OCI-LY1 (cell line): ENCODE measurements around the gene PFN3.

Source experiments
- EZH2 ChIP-seq: fragments of 200-600 bp; sonication (generic), shearing (Covaris generic); IDR thresholded peaks from 2 replicates; pipeline ENCODE4 v1.8.0; 2017; ENCODE audit warnings: borderline replicate concordance, mixed run types, mild to moderate bottlenecking, antibody characterized with exemption, low read length, moderate library complexity, mixed read lengths
- TF ChIP-seq, protein P1 (sequence below): fragments of 200-600 bp; sonication (generic), shearing (Covaris generic); IDR thresholded peaks from 2 replicates; pipeline ENCODE4 v1.5.1; 2017; ENCODE audit warnings: mild to moderate bottlenecking, antibody characterized with exemption, low read length, moderate library complexity, mixed read lengths

DNA sequence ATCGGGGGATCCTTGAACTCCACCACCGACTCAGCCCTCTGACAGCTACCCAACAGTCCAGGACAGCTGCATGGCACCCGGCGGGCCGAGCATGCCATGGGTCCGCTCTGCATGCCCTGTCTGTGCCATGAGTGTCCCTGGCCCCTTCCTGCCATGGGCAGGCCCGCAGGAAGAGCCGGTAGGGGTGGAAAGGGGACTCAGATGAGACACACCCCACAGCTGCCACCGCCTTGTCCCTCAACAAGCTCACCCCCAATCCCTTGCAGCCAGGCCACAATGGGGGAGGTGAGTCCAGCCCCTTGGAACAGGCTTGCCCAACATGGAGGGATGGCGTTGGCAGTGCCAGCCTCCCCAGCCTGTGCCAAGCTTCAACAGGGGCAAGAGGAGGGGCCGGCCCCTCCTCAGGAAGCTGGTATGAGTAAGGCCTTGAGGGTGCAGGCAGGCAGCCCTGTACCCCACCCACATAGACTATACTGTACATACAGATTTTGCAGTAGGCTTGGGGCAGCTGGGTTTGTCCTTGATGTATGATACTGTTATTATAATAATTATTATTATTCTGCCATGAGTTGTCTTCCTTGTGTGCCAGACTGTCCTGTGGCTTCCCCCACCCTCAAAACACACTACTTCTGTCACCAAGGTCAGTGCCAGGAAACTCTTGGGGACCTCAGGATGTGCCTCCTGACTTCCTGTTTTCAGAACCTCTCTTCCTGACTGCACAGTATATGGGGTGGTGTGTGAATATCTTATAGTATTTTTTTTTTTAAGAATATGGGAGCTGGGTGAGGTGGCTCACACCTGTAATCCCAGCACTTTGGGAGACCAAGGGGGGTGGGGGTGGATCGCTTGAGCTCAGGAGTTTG lies 28.2 kb downstream of the PFN3 start:
- TF ChIP-seq, protein P1, sequence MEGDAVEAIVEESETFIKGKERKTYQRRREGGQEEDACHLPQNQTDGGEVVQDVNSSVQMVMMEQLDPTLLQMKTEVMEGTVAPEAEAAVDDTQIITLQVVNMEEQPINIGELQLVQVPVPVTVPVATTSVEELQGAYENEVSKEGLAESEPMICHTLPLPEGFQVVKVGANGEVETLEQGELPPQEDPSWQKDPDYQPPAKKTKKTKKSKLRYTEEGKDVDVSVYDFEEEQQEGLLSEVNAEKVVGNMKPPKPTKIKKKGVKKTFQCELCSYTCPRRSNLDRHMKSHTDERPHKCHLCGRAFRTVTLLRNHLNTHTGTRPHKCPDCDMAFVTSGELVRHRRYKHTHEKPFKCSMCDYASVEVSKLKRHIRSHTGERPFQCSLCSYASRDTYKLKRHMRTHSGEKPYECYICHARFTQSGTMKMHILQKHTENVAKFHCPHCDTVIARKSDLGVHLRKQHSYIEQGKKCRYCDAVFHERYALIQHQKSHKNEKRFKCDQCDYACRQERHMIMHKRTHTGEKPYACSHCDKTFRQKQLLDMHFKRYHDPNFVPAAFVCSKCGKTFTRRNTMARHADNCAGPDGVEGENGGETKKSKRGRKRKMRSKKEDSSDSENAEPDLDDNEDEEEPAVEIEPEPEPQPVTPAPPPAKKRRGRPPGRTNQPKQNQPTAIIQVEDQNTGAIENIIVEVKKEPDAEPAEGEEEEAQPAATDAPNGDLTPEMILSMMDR: no peak
- no peak for TF ChIP-seq EZH2
